ENCODE data around the gene GDF7.

Gene GDF7

DNA sequence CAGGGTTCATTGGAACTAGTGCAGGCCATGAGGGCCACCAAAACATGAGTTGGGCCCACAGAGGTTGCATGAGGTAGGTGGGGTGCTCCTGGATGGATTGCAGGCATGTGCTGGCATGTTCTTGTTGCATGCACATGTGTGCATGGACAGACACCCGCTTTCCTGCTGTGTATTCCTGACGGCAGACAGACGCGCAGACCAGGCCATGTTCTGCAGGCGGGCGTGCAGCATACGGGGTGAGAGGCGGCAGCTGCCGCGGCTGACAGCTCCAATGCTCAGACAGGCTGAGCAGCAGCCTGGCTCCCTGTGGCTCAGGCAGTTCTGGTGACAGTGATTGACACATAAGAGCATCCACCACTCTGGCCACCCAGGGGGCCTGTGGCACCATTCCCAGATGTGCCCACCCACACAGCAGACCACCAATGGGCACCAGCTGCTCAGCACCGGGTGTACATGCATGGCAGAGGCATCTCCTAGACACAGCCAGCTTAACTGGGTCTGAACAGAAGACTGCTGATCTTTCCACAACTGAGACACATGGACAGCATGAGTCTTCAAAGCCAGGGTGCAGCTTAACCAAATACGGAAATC is 37.3 kb upstream of the GDF7 start:
- no peak for DNase-seq

DNA sequence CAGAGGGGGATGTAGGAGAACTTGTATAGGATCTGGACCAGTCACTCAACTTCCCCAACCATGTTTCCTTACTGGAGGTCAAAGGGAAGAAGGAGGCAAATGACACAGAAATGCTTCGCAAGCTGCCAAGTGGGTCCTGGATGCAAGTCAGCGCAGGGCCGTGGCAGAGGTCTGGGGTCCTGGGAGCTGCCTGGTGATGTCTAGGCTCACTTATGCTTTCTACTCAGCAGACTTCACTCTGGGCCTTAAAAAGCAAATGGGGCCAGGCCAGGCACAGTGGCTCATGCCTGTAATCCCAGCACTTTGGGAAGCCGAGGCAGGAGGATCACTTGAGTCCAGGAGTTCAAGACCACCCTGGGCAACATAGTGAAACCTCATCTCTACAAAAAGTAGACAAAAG is 36.0 kb upstream of the GDF7 start:
- DNase-seq = no peak

DNA sequence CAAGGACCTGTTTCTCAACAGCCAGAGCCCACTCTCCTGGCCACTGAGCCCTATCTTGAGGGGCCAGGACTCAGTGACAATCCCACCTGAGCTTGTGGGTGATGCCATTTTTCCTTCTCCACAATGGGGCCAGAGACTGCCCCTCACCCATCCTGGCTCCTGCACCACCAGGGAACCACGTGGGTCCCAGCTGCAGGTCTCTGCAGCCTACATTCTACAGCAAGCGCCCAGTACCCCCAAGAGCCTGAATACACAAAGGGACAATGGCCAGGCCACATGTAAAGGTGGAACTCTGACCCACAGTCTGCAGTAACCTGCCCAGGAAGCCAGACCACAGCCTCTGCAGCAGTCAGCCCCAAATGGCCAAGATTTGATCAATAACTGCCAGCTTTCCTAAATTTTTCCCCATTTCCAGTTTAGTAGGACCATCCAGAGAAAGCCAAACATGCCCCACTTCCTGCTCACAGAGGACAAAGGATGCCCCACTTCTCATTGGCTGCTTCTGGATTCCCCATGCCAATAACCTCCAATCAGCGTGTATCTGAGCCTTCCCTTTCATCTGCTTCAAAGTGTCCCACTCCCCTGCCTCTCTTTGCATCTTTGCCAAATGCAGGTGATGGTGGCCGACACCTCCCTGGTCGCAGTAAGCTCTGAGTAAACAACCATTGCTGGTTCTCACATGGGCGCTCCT is 35.2 kb upstream of the GDF7 start:
- DNase-seq = no peak

DNA sequence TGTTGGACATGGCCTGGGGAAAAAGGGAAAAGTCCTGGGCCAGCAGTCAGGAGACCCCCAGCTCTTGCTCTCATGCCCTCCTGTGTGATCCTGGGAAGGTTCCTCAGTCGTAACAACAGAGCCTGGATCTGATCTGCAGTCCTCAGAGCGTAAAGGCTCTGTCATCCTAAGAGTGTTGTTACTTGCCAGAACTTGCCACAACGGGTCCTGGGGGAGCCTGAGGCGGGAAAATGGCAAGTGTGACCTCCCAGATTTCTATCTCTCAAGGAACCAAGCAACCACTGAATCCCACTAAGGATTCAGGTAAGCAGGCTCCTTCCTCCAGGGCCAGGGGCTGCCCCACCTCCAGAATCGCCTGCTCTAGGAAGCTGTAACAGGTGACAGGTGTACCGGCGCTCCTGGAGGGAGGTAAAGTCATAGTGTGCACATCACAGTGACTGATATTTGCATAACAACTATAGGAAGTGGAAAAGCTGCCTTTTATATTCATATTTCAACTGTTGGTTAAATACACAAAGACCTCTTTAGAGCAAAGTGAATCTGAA is 34.4 kb upstream of the GDF7 start:
- DNase-seq = no peak

DNA sequence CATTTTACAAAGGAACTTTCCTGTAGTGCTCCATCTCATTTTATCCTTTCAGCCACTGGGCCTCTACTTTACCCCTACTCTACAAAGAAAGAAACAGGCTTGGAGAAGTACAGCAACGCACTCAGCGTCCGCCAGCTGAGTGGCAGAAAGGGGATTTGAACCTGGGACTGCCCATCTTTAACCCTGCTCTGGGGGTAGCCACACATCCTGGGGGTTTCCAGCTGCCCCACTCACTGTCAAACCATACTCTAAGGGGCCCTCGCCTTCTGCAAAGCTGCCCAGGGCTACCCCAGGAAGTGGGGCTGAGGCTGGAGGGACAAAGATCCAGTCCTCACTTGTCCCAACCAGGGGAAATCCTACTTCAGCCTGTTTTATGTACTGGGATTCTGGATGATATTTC is 33.9 kb upstream of the GDF7 start:
- DNase-seq = no peak

DNA sequence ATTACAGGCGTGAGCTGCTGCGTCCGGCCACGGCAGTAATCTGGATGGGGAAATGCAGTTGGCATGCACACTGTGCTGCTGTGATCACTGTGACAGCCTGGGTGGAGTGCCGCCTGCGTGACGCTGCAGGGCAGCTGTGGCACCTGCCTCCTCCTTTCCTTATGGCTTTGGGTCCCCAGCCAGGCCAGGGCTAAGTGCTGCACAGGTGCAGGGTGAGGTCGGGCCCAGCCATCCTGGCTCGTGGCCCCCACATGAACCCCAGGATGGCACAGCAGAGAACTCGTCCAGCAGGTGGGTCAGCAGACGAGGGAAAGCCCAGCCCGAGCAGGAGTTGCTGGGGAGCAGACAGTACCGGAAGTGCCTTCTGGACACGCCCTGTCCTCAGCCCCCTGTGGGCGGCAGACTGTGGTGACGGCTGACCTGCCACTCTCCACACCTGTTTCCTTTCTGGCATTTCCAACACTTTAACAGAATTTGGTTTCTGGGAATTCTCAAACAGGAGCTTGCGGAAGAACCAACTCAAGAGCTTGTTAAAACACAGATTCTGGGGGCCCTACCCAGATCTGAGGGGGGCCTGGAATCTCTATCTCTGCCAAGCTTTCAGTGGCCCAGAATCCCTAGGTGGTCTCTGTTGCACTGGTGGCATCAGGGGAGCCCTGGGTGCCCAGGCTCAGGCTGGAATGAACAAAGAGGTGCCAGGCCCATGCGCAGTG is 33.0 kb upstream of the GDF7 start:
- DNase-seq = no peak

DNA sequence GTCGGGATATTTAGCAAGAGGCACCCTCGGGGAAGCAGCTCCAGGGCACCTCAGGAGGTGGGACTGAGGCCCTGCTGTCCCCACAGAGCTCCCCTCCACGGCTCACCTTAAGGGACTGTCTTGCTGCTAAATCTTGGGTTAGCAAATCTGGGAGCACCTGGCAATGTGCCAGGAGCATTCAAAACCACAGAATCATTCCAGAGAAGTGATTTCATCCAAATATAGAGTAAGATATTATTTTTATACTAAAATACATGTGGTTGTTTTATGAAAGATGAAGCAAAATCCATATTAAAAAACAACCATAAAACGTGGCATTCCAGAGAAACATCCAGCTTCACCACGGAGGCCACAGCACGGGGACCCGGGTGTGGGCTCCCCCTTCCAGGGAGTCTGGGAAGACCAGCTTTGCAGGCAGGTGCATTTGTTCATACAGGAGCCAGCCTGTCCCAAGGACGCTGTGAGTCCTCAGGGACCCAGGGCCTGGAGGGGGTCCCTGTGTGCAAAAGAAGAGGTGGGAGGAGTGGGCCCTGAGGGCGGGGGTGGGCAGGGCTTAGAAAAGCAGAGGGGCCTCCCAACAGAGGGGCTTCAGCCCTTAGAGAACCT is 32.3 kb upstream of the GDF7 start:
- DNase-seq = no peak

DNA sequence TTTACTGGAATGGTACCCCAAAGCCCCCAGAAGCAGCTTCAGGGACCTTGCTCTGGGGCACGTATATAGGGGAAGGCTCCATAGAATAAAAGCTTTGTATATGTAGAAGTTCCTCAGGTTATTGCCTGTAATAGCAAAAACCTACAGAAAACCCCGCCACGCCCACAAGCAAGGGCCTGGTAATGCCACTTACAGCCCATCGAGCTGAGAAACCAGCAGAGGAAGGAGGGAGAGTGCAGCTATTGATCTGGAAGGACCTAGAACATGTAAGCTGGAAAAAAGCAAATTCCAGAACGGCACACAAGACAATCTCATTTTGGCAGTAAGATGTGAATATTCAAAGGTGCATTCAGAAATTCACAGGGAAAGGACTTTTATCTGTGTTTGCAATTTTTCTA is 31.8 kb upstream of the GDF7 start:
- no peak for DNase-seq

DNA sequence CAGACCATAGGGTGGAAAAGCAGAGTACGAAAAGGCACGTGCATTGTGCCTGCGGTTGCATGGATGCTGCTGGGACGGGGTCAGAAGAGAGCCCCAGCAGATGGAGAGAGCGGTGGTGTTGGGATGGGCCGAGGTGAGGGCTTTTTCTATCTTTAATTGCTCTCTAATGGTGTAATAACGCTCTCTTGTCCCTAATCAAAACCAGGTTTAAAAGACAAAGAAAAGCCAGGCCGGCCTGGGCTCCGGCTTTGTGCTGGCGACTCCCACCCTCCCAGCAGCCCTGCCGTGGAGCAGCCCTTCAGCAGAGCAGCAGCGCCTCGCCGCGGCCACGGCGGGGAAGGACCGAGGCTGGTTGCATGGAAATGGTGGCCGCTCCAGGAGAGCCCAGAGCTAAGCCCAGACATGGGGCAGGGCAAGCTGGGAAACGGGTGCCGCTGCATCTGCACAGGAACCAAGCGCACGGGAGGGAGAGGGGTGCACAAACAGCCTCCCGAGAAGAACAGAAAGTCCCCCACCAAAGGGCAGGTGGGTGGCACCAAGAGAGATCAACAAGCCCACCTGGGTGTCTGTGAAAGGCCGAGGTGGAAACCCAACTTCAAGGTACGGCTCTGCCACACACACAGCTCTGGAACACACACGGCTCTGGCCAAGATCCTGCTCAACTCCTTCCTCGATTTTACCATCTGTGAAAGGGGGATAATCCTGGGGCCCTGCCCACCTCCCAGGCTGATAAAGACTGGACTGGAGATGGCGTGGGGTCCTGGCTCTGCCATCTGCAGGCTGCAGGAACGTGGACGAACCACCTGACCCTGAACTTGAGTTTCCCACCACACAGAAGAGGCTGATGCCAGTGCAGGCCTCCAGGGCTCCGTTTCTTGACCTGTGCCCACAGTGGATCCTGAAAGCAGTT is 31.0 kb upstream of the GDF7 start:
- DNase-seq = peak; percentile 70 to 80 (median 73)

DNA sequence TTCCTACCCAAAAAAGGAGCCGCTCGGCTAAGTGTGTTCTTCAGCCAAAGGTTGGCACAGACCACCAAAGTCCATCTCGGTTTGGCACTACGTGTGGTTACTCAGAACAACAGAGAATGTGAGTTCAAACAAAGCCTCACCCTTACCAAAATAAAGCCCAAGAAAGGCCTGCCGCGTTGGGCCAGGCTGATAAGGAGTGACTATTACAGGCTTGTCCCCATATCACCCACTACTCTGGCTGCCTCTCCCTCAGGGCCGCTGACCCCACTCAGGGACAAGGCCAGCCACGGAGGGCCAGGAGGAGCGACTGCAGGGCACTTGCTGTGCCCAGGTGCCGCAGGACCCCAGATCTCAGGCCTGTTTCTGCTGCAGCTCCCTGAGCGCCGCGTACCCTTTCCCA is 29.8 kb upstream of the GDF7 start:
- DNase-seq = no peak

DNA sequence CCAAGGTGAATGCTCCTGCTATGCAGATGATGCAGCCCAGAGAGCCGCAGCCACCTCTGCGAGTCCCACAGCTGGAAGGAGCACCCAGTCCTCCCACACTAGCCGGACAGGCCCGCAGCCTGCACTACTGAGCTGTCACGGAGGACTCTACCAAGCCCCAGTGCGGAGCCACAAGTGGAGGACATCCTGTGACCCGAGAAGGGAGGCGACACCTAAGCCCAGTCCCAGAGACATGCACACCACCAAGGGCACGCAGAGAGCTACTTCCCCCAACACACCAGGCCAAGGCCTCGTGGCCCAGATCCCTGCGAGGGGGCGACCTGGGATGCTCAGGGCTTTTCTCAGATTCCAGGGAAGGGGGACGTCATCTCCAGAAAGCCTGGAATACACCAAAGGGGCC is 28.9 kb upstream of the GDF7 start:
- DNase-seq = no peak

DNA sequence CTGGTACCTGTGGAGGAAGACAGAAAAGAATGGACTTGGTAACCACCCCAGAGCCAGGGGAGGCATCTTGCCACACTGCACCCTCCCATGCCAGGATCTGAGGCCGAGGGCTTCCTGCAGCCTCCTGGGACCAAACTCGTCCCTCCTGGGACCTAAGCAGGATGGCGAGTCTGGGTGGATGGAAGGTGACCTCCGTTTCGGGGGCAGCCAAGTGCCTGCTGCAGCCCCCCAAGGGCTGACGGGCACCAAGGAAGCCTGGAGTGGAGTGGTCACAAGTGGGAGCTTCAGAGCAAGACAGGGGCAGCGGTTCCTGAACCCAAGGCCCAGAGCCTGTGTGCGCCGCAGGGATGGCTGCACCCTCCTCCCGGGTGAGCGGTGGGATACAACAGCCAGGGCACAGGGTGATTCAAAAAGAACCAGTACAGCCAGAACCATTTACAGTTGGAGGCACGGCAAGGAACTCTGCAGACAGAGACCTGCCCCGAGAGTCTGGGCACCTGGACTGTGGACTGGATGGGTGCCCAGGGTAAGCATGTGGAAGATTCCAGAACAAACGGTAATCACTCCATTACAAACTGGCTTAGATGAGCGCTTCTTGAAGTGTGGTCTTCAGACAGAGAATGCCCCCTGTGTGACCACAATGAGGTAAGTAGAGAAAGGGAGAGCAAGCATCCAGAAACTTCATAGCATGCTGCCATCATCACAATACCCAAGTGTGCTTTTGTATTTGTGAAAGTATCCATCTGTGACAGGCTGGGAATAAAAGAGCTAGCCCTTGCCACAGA is 28.1 kb upstream of the GDF7 start:
- DNase-seq = no peak

DNA sequence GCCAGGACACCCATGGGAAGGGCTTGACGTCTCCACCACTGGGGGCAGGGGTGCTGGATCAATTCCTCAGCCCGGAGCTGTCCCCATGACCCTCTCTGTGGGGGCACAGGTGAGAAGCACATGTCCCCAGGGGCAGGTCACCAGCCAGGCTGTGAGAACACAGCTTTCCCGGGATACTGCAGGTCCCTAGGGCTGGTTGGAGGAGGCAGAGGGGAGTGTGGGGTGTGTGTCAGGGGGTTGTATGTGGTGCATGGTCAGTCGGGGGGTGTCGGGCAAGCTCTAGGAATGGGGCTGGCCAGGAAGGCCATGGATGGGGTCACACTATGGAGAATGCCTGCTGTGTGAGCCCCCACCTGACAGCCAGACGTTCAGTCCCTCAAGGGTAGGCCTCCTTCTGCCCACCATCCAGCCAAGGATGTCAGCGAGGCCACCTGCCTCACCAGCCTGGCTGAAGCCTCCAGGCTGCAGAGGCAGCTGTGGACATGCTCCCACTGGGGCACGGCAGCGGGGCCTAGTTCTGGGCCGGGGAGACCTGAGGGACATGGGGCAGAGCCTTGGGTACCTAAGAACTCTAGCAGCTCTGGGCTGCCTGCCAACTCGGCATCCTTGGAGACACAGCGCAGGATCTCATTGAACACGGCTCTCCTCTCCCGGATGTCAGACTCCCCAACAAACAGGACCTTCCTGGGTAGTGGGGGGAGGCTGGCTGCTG is 26.4 kb upstream of the GDF7 start:
- DNase-seq = no peak

DNA sequence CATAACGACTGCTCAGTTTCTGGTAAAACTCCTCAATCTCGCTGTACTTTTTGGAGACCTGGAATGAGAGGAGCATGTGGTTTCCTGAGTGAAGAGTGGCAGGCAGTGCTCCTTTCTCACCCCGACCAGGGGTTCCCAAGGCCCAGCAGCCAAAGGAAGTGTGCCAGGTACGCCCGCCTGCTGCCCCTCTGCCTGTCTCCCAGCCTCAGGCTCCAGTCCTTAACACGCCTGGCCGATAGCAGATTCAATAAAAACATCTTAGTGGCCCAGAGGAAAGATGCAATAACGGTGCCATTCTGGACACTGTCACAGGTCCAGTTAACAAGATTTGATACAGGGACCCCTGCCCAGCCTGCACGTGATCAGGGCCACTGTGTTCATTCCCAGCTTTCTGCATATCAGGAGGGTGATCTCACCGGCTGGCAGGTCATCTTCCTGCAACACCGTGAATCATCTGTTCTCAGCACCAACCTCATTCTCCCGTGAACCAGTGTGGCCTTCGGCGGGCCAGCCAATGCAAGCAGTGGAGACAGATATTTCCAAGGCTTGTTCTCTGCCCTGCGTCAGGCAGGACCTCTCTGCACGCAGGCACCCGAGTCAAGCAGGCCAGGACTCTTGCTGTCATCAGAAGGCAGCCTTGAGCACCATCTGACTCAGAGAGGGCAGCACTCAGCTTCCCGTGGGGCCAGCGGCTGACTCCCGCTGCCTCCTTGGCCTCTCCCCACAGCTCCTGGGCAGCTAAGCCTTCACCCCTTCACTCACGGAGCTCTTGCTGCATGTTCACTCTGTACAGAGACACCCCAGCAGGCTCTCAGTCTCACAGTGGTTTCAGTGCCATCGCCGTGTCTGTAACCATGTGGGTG is 25.6 kb upstream of the GDF7 start:
- DNase-seq = no peak

DNA sequence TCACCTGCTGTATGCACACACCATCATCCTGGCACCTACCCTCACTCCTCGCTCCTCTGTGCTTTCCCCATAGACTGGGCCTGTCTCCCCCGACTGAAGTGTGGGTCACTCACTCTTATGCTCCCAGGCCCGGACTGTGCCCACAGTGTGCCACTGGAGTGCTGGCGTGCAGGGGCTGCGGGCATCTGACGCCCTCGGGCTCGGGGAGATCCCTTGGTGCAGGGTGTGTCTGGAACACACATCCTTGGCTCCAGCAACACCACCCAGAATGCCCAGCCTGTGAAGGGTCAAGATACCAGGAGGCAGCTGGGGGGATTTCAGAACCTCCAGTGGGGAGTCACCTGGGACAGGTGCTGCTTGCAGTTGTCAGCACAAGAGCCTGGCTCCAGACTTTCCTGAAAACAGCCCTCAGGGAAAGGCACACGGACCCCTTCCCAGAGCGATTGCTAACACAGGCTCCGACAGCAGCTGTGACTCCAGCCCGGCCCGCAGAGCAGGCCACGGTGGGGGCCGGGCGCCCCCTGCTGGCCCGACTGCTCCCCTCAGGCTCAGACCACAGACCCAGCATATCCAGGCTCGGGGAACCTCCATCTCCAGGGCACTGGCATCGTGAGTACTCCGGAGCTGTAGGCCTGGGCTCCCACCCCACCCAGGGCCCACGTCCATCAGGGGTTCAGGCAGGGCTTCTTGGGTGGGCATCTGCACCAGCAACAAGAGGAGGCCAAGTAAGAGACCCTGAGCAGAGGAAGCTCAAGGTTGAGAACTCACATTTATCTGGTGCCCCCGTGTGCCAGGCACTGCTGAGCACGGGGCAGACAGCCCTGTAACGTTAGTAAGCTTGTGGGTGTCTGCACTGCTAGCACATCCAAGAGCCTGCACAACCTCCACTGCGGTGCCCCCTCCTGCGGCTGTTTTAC is 24.6 kb upstream of the GDF7 start:
- DNase-seq = peak; percentile 72 to 89 (median 80)

DNA sequence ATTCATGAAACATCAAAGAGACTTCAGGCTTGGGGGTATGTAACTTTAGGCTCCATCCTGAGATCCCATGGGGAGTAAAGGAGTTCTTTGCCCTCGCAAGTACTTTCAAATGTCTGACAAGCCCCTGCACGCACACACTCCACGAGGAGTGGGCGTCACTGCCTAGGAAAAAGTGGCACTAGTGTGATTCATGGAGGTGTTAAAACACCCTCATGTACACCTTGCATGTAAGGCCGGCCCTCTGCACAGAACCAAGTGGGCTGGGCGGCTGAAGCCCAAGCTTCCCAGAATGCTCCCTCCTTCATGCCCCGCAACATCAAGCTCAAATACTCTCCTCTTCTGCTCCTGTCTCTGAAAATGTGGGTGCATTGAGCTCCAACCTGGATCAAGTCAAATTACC is 23.9 kb upstream of the GDF7 start:
- no peak for DNase-seq

DNA sequence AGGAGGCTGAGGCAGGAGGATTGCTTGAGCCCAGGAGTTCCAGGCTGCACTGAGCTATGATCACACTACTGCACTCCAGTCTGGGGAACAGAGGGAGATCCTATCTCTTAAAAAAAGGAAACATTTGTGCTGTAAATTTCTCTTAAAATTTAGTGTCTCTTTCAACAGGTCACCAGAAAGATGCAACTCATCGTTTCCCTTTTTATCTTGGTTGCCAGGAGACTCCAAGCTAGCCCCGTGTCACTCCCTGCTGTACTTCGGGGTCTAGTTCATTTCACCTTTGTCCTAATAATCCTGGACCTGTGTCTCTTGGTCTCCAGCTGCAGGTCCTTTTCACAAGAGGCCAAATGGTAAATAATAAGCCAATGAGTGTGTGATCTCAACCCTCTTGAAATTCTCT is 23.1 kb upstream of the GDF7 start:
- no peak for DNase-seq

DNA sequence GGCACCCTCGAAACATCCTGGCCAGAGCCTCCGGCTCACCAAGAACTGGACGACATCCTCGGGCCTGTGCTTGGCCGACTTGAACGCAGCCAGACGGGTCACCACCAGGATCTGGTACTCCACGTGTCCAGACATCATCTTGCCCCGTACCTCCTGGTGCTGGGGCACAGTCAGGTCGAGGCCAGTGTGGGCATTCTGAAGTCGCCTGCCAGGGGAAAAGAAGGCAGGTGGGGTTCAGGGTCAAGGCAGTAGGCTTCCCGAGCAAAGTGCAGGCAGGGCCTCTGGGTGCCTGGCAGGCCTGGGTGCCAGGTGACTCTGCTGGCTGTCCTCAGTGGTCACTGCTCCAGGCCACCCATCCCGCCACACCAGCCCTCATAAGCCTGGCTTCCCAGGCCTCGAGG is 21.6 kb upstream of the GDF7 start:
- DNase-seq = no peak

DNA sequence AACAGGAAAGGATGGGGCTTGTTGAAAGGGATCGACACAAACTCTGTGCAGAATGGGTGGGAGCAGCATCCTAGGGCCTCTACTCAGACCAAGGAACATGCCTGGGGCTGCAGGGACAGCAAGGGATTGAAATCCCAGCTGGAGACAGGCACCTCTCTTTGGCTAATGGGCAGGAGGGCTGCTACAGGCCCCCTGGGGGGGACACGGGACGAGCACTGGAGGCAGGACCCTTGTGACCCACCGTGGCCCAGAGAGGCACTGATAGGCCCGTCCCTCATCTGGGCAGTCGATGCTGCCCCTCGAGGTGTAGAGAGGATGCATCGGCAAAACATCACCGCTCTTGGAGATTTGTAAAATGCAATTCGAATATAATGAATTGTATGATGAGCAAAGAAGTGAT is 21.2 kb upstream of the GDF7 start:
- DNase-seq = no peak
